ENCODE data around the gene NUTM2B. TPM values are rescaled to one million over a fixed set of nuclear protein-coding genes. Genes with fewer than 3 reads are reported as not detected.
"Not testable (repeated sequence)": the region's sequence is repeated elsewhere in the genome, so short reads cannot be mapped to it uniquely, and the experiment has no call there.

NUTM2B gene
- total RNA-seq, 4 donors from 2014 or later, result 0.11 to 0.25 (median 0.24) TPM; not detected in 1

DNA sequence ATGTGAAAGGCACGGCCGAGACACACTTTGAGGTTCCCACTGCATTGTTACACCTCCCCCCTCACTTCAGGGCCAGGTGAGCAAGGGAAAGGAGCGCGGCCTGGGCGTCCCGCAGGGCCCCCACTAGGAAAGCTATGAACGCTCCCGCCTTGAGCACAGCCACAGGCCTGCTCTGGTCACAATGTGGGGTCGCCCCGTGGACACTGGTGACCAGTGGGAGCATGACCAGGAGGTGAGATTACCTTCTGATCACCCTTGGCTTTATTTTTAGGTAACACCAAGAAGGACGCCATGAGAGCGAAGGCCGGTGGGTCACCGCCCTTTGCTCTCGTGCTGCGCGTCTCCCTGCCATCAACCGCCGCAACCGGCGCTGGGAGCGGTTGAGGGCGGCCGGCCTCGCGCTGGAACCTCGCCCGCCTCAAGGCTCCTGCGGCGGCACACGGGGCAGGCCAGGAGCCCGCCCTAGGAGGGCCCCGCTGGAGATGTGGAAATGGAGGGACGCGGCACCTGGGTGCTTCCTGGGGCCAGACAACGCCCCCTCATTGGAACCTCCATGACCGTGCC, 2.6 kb upstream of the NUTM2B start:
- H3K4me1 ChIP-seq; H3K4me3 ChIP-seq; H3K9me3 ChIP-seq; H3K27me3 ChIP-seq; H3K27ac ChIP-seq; H3K36me3 ChIP-seq; DNase-seq (ENCODE audit: low spot score in 2 of 2): not testable (repeated sequence)
- 83% methylated on average over 17 of the region's 37 CpGs for WGBS

DNA sequence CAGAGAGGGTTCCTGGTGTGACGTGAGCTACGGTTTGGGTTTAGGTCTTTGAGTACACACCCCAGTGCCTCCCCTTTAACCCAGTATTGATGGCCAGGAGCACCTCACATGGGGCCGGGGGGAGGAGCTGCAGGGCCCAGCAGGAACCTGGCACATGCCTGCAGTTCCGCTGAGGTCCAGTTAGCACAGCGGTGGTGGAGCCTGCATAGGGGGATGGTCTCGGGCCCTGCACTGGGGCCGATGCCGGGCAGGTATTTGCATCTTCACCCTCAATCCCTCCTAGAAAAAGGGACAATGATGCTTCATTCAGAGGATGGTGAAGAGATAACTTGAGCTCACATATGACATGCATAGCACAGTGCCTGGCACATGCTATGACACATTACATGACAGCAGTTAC, 4.0 kb downstream of the NUTM2B start:
- not testable (repeated sequence) for H3K27ac ChIP-seq; H3K27me3 ChIP-seq; DNase-seq (ENCODE audit: low spot score in 2 of 2); H3K4me3 ChIP-seq; H3K9me3 ChIP-seq; H3K36me3 ChIP-seq; H3K4me1 ChIP-seq
- no CpG with 5 or more reads among the region's 8 CpGs for whole genome bisulfite sequencing

DNA sequence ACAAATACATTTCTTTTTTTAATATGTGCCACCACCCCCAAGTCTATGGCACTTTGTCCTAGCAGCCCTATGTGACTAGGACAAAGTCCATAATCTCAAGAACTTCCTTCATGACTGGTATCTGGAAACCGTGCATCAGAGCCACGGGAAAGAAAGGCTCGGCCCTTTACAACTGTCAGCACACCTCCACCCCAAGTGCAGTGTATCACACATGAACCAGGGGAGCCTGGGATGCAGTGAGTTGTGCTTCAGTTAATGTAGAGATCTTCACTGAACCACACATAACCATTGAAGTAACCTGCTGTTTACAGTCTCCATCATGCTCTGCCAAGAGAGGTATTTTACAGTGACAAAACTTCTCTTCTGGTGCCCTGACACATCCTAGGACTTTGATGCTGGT, 11.9 kb downstream of the NUTM2B start:
- H3K4me3 ChIP-seq; H3K27ac ChIP-seq; H3K4me1 ChIP-seq; H3K36me3 ChIP-seq; DNase-seq (ENCODE audit: low spot score in 2 of 2); H3K9me3 ChIP-seq; H3K27me3 ChIP-seq: not testable (repeated sequence)
- WGBS, result no CpG with 5 or more reads among the region's 3 CpGs

DNA sequence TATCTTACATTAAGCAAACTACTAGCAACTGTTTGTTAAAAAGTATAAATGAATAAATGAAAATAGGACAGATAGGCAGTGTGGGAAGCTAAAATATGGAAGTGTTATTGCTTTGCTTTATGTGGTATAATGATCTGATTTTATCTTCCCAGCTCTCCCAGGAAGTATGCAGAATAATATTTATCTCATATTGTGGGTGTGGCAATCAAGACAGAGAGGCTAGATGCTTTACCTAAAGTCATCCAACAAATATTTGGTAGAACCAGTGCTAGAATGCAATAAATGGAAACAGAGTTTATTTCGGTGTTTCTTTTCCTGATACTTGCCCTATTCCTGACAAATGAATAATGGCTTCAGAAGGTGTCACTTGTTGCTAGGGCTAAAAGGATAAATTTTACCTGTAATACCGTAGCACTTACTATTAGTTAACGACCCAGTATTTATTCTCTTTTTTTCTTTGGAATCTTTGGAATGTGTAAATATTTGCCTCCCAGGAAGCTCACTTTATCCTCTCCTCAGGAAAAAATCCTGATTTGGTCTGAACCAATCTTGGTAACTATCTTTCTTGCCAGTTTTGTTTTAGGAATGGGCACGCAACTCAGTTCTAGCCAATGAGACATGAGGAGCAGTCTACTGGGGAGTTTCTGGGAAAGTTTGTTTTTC, 14.0 kb downstream of the NUTM2B start:
- not testable (repeated sequence) for H3K27me3 ChIP-seq; H3K36me3 ChIP-seq; H3K27ac ChIP-seq; H3K9me3 ChIP-seq; DNase-seq (ENCODE audit: low spot score in 2 of 2); H3K4me1 ChIP-seq; H3K4me3 ChIP-seq
- WGBS, result no CpG with 5 or more reads among the region's 4 CpGs

DNA sequence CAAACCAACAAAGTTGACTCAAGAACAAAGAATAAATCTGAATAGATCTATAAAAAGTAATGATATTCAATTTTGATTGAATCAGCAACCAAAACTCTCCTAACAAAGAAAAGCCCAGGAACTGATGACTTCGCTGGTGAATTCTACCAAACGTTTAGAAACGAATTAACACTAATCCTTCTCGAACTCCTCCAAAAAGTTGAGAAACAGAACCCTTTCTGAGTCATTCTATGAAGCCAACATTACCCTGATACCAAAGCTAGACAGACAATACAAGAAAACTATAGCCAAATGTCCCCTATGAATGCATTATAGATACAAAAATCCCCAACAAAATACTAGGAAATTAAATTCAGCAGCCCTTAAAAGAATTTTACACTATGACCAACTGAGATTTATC, 17.0 kb downstream of the NUTM2B start:
- WGBS, result no CpG with 5 or more reads among the region's 4 CpGs

DNA sequence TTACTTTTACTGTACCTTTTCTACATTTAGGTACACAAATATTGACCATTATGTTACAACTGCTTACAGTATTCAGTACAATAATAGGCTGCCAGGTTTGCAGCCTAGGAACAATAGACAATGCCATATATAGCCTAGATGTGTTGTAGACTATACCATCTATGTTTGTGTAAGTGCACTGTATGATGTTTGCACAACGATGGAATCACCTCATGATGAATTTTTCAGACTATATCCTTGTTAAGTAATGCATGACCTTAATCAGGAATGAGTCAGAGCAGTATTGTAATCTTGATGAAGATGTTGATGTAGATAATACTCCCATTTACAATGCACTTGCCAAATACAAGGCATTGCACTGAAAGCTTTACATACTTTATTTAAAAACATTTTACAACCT, 23.6 kb downstream of the NUTM2B start:
- not testable (repeated sequence) for DNase-seq (ENCODE audit: low spot score in 2 of 2); H3K27ac ChIP-seq; H3K4me1 ChIP-seq; H3K9me3 ChIP-seq; H3K4me3 ChIP-seq; H3K27me3 ChIP-seq; H3K36me3 ChIP-seq
- no CpG with 5 or more reads among the region's 1 CpG for WGBS

More for the DNA sequence above, 17.0 kb downstream of the NUTM2B start:
- H3K27ac ChIP-seq; H3K9me3 ChIP-seq; DNase-seq (ENCODE audit: low spot score in 2 of 2); H3K4me1 ChIP-seq; H3K36me3 ChIP-seq; H3K27me3 ChIP-seq; H3K4me3 ChIP-seq: not testable (repeated sequence)

DNA sequence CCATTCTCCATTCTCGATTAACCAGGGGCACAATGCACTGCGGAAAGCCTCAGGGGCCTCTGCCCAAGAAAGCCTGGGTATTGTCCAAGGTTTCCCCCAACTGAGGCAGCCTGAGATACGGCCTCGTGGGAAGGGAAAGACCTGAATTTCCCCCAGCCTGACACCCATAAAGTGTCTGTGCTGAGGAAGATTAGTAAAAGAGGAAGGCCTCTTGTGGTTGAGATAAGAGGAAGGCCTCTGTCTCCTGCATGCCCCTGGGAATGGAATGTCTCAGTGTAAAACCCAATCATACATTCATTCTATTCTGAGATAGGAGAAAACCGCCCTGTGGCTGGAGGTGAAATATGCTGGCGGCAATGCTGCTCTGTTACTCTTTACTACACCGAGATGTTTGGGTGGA, 41.8 kb downstream of the NUTM2B start:
- not testable (repeated sequence) for H3K4me3 ChIP-seq; H3K36me3 ChIP-seq; H3K27ac ChIP-seq; H3K4me1 ChIP-seq; H3K27me3 ChIP-seq; DNase-seq (ENCODE audit: low spot score in 2 of 2); H3K9me3 ChIP-seq
- WGBS, result no CpG with 5 or more reads among the region's 7 CpGs

DNA sequence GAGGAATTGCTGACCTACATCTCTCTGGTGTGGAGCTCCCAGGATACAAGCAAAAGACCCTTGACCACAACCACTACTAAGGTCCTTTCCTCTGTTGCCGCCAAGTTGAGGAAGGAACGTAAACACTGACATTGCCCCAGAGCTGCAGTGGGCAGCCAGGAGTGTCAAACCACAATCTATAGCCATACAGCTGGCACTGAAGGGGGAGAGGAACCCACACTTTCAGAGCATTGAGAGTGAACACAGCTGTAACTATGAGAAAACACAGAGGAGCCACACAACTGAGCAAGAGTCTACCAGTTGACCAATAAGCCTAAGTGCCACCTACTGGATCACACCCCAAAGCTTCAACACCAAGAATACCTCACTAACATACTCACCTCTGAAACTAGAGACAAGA, 45.5 kb downstream of the NUTM2B start:
- H3K27ac ChIP-seq; H3K4me3 ChIP-seq; H3K27me3 ChIP-seq; H3K4me1 ChIP-seq; DNase-seq (ENCODE audit: low spot score in 2 of 2); H3K9me3 ChIP-seq; H3K36me3 ChIP-seq: not testable (repeated sequence)
- WGBS, result 100% methylated on average over 2 of the region's 2 CpGs

DNA sequence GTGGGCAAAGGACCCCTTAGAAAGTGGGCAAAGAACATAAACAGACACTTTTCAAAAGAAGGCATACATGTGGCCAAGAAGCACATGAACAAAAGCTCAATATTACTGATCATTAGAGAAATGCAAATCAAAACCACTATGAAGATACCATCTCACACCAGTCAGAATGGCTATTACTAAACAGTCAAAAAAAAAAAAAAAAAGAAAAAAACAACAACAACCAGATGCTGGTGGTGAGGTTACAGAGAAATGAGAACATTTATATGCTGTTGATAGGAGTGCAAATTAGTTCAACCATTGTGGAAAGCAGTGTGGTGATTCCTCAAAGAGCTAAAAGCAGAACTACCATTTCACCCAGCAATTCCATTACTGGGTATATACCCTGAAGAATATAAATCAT, 50.6 kb downstream of the NUTM2B start:
- H3K4me1 ChIP-seq; H3K36me3 ChIP-seq; H3K27ac ChIP-seq; DNase-seq (ENCODE audit: low spot score in 2 of 2); H3K4me3 ChIP-seq; H3K27me3 ChIP-seq; H3K9me3 ChIP-seq: not testable (repeated sequence)

DNA sequence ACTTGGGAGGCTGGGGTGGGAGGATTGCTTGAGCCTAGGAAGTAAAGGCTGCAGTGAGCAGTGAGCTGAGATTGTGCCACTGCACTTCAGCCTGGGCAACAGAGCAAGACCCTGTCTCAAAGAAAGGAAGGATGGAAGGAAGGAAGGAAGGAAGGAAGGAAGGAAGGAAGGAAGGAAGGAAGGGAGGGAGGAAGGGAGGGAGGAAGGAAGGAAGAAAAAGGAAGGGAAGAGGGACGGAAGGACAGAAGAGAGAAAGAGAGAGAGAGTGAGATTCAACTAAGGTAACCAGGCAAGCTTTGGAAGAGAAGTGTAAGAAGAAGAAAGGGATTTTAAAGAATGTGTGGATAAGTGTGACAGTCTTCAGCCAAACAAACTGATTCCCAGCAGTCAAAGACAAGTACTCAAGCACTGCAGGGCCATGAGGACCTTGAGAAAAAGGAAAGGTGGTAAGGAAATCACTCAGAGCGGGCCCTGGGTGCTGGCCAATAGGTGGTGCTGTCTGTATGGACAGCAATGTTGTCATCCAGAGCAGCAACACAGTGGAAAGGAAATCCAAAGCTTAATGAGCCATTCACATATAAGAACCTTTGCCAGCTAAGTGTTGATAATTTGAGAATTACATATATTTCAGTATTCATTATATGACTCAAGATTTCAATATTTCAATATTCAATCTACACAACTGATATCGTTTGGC, 55.4 kb downstream of the NUTM2B start:
- H3K4me3 ChIP-seq; H3K27me3 ChIP-seq; H3K27ac ChIP-seq; H3K36me3 ChIP-seq; DNase-seq (ENCODE audit: low spot score in 2 of 2); H3K9me3 ChIP-seq; H3K4me1 ChIP-seq: not testable (repeated sequence)
- 51% methylated on average over 3 of the region's 3 CpGs for WGBS

Other genes starting within 250 kb of the NUTM2B start
- under 1 TPM in 3 of 4 donors, not detected in 1; 0.23 to 0.52 (median 0.47) TPM for gene EIF5AL1, start 190.7 kb upstream of the NUTM2B start, total RNA-seq
- not detected for gene SFTPA2, start 142.8 kb upstream of the NUTM2B start, total RNA-seq
- gene SFTPA1, start 92.3 kb upstream of the NUTM2B start, total RNA-seq, result not detected
- not detected for gene NUTM2E, start 123.5 kb downstream of the NUTM2B start, total RNA-seq
- 1 to 10 TPM in 3 of 4 donors, not detected in 1; 2.7 to 4.7 (median 3.0) TPM for gene SFTPD, start 245.9 kb downstream of the NUTM2B start, total RNA-seq

Data from suprapubic skin (tissue), 4 donors.